Endometrium (tissue), 2 donors: ENCODE measurements around the gene PNRC2.
"Not testable (repeated sequence)": the region's sequence is repeated elsewhere in the genome, so short reads cannot be mapped to it uniquely, and the experiment has no call there.

Experiments used
- FAIRE-seq: peaks from 2 replicates; lab custom pipeline; 2012; peaks lifted over from hg19 to GRCh38; lab: Jason Lieb, UNC
- donor health status: control.
- donor health status: control.

The PNRC2 gene

GRCh38 chr1:23953020-23953419 is 6.6 kb upstream of the PNRC2 start:
- FAIRE-seq: no peak

GRCh38 chr1:23957096-23957495 is 2.5 kb upstream of the PNRC2 start:
- FAIRE-seq: no peak

DNA sequence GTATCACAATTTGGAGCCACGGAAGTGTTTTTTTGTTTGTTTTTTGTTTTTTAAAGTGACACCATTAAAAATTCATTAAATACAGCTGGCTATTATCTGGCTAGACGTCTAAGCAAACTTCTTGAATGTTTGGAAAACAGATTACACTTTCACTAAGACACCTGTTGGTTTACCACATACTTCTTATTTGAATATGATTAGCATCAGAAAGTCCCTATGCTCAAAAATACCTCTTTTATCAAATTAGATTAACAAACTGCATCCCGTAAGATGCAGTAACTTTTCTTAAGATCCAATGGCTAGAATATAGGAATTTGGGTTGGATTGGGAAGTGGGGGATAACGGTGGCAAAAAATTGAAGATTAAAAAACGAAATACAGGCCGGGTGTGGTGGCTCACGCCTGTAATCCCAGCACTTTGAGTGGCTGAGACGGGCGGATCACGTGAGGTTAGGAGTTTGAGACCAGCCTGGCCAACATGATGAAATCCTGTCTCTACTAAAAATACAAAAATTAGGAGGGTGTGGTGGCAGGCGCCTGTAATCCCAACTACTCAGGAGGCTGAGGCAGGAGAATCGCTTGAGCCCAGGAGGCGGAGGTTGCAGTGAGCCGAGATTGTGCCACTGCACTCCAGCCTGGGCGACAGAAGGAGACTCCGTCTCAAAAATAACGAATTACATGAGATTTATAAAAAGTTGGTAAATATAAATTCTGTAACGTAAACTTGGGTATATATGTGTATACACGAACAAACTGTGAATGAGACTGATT is 1.4 kb upstream of the PNRC2 start:
- not testable (repeated sequence) for FAIRE-seq

DNA sequence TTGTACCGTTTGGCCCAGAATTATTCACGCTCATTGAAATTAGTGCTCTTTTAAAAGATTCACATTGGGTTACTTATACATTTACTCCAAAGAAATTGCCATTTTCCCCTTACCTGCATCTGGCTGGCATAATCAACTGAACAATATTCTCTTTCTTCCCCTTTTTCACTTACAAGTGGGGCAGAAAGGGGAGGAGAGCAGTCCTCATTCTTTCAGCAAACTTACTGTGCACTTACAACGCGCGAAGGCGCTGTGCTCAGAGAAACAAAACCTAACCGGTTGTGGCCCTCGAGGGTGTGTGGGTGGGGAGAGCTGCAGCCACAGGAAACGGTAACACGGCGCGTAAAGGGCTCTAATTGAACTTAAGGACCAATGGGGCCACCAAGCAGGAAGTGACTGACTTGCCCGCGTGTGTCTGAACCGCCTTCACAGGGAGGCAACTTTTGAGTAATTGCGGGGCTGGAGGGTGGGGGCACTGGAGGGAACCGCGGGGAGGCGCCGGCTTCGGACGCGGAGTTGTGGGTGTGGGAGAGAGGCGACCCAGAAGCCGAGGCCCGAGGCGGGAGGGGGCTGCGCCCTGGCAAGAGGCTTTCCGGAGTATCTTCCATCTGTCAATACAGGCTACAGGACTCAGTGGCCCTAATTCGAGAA is 693 bp upstream of the PNRC2 start:
- FAIRE-seq: no peak

GRCh38 chr1:23960291-23961020 is 828 bp downstream of the PNRC2 start:
- no peak for FAIRE-seq

DNA sequence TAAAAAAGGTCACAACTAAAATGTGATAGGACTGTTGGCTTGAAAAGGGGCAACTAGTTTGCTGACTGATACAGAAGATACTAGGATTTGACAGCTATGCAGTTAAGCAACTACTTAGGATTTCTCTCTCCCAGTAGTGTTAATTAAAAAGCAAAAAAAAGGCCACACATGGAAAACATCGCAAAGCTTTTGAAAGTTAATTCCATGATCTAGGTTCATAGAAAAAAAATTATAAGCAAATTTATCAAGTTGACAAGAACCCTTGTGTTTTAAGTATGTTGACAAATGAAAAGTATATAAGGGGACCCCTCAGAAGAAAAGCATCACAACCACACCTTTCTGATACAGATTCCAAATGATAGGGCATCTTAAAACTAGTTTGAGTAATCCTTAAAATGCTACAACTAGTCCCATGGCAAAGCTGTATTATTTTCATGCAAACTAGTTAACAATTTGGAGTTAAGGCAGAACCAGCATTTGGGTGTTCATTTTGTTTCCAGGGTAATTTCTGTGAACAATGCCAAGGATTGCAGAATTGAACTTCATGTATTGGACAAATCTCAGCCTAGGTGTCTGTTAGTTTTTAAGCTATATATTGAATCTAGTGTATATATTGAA is 4.1 kb downstream of the PNRC2 start:
- FAIRE-seq: no peak

DNA sequence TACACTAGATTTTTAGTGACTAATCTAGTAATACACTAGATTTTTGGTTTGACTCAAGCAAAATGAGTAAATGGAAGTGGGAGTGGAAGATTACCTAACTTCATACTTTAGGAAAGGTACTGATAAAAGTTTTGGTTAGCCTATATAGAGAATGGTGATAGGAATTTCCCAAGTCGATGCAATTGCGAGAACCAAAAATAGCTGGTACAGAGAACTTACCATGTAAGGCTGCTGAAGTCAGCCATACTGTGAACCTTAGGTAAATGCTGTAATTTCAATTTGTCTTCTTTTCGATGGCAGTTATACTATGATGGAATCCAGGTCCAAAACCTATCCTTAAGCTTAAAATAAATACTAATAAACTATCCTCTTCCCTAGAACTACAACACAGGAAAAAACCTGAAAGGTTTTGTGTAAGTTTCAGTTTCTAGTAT is 4.6 kb downstream of the PNRC2 start:
- no peak for FAIRE-seq

DNA sequence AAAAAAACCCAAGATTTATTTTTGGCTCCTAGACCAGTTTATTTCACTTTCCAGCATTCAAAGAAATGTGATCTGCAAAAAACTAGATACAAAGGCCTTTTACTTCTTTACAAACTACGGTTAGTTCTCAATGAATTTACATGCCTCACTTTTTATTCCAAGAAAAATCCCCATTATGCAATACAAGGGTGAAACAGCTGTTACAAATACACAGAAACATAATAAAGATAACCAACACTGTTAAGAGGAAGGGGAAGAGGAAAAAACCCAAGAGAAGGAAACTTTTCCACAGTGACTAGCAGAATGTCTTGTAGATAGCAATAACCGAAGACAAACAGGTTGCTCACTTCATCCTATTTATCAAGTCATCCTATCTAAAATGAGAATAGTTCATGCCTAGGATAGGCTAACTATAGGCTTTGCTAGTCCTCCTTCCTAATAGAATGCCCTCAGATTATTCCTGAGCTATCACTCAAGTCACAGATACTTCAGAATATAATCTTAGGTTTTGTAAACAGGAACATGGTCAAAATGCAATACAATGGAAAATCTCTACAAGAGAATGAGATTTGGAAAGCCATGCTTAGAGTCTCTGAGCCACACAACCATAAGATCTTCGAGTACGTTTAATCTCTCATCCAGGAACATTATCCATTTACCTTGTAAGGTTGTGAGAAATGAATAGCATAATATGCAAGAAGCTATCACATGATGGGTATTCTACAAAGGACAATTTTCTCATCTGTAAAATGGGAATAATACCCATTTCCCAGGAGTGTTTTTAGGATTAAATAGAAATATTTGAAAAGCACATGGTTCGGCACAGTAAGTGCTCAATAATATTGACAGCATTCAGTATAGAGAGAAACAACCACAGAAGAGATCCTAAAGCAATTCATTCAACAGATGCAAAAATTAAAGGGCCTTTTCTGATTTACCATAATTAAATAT is 5.4 kb downstream of the PNRC2 start:
- no peak for FAIRE-seq

DNA sequence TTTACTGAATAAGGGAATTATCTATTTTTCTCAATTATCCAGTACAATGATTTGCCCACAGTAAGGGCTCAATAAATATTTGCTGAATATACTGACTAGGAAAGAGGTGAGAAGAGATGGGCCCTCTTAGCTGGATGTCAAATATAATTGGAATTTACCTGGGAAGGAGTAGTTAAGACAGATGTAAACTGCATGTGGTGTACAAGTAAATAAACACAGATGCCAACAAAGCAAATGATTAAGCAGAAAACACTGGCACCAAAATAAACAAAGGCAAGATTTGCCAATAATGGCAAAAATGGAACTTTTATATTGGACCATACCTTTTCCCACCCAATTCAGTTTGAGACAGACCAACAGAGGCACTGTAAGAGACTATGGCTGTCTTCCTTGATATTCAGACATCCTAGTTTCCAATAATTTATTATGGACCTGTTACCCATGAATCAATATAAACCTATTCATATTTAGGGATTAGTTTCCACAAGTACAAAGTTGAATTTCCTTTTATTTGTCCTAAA is 7.4 kb downstream of the PNRC2 start:
- no peak for FAIRE-seq

- FAIRE-seq: no peak
These were observed 8.2 kb downstream of the PNRC2 start for GRCh38 chr1:23967871-23968270.

DNA sequence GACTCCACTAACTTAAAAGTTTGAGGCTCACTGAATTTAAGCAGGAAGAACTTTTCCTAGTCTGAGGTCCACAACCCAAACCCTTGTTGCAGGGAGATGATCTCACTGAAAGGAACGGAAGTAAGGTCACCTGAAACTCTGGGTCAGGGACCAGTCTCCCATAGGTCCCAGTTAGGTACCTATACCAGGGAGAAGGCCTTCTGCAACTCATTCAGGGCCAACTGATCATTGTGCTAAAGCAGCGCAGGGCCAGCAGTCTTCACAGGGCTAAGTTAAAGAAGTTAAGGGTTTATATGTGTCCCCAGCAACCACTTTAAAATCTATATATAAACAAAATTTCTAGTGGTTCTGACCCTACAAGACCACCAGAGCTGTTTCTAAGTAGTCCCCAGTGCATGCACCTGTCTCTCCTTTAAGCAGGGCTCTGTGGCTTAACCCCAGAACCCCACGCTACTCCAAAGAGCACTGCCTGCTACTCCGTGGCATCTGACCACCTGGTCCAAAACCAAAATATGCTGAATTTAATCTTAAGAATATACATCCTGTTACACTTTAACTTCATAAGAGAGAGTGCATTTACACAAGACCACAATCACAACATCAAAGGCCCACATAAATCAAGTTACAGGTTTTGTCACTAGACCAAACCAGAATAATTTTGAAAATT is 17.7 kb downstream of the PNRC2 start:
- no peak for FAIRE-seq

DNA sequence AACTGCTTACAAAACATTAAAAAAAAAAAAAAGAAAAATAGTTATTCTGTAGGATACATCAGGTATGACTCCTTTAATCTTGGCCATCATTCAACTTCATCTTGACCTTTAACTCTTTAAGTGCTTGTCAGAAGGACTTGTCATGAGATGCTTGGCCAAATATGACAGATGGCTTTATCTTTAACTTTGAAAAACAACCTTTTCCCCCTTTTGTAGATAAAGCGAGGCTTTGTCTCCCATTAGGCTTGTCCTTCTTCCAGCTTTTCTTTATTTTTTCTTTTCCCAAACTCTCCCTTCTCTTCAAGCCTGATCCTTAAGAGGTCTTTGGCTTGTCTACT is 18.2 kb downstream of the PNRC2 start:
- FAIRE-seq: no peak

GRCh38 chr1:23978805-23979204 is 19.2 kb downstream of the PNRC2 start:
- FAIRE-seq: no peak

DNA sequence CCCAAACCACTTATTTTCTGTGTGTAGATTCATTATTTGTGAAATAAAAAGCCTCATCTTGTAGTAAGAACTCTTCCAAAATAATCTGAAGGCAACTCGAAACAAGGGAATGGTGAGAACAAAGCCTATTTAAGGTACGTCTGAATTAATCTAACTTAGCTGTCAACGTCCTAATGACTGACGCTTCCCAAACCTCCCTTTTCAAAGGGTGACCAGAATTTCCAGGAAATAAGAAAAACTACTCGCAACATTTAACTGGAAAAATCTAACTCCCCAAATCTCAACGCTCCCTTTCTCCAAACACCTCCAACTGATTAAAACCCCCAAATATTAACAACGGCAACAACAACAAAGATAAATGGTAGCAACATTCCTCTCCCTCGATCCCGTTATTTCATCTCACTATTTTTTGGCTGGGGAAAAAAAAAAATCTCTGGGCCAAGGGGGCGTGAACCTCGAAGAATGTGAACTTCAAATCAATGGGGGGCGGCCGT is 19.8 kb downstream of the PNRC2 start:
- FAIRE-seq: no peak

DNA sequence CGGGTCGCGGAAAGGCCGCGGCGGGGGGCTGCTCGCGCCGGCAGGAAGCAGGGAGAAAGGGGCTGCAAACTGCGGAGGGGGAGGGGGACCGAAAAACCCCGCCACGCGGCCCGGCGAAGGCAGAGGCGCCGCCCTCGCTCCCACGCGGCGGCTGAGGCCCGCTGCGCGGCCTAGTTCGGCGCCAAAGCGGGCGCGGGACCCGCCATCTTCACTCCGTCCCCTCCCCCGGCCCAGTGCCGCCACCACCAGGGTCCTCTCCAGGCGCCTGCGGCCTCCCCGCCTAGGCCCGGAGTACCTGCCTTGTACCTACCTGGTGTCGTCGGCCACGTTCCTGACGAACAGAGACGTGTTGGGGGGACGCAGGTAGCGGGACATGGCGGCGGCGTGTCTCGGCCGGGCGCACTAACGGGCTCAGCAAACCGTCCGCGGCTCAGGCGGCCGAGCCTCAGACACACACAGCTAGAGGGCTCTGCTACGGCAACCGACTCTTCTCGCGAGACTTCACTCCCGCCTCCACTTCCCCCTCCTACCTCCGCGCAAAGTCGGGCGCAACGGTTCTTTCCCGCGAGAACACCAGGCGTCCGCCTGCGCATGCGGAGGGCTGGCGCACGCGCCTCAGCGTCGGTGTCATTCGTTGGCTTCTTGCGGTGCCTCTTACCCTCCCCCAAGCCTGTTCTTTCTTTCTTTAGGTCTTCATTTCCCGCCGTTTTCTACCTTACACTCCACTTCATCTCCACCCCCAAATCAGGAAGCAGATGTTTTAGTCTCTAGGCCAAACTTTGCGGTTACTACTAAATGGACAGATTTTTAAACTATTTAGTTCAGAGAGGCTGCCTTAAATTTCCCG is 20.5 kb downstream of the PNRC2 start, which contains the start of gene SRSF10:
TSS of gene SRSF10 (minus strand) at position 447 of the 847 bp plus-strand sequence. CDS start at position 375, 72 bp downstream.
- FAIRE-seq: peak; percentile 69

GRCh38 chr1:23980728-23981070 is 21.1 kb downstream of the PNRC2 start:
- FAIRE-seq: no peak

DNA sequence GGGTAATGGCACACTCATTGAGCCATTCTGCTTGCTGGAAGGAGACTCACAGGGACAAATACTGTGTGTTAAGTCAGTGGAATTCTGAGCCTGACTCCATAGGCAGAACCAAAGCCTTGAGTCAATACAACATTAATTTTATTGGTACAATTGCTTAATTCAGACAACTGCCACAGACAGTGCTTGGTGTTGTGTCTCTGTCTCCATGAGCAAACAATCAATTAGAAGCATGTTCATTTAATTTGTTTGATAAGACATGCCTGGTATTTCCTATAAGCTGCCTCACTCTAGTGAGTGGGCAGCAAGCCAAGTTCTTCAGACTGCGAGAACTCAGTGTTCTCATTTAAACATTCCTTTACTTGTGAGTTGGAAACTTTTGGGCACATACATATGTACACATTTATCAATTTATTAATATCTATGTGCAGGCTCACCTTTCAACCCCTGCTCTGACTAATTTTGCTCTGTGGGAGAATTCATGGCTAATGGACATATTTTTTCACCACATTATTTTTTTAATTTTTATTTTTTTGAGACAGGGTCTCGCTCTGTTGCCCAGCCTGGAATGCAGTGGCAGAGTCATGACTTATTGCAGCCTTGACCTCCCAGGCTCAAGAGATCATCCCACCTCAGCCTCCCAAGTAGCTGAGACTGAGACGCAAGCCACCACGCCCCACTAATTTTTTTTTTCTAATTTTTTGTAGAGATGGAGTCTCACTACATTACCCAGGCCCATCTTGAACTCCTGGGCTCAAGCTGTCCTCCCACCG is 25.0 kb downstream of the PNRC2 start:
- no peak for FAIRE-seq

GRCh38 chr1:23987038-23987437 is 27.4 kb downstream of the PNRC2 start:
- not testable (repeated sequence) for FAIRE-seq

- FAIRE-seq: no peak
These were observed 29.6 kb downstream of the PNRC2 start for GRCh38 chr1:23989263-23989662.
